Endodermal cell (in vitro differentiated cells): Measurements from ENCODE around the gene GPHA2. TPM values are rescaled to one million over a fixed set of nuclear protein-coding genes. Genes with fewer than 3 reads are reported as not detected.

Experiments used
- DNase-seq: peaks from one replicate; pipeline ENCODE4 v3.0.0-alpha.2; 2017
- H3K27ac ChIP-seq: 2 replicates; pipeline ENCODE4 v1.5.1; 2013; ENCODE audit warnings: mild to moderate bottlenecking, low read depth, low read length, moderate library complexity
- H3K27me3 ChIP-seq: 2 replicates; pipeline ENCODE4 v1.6.1; 2013; ENCODE audit warnings: mild to moderate bottlenecking, low read length, moderate library complexity; ENCODE audit not compliant: insufficient read depth, control insufficient read depth, poor library complexity, severe bottlenecking
- H3K36me3 ChIP-seq: 2 replicates; pipeline ENCODE4 v1.7.0; 2013; ENCODE audit warnings: mild to moderate bottlenecking, low read length, moderate library complexity; ENCODE audit not compliant: control insufficient read depth, insufficient read depth
- H3K4me1 ChIP-seq: one replicate; pipeline ENCODE4 v1.7.0; 2013; ENCODE audit warnings: low read length; ENCODE audit not compliant: control insufficient read depth, insufficient read depth
- H3K4me3 ChIP-seq: 2 replicates; pipeline ENCODE4 v1.5.1; 2013; ENCODE audit warnings: mild to moderate bottlenecking, low read length, moderate library complexity
- H3K9ac ChIP-seq: 2 replicates; pipeline ENCODE4 v1.6.1; 2013; ENCODE audit warnings: mild to moderate bottlenecking, low read length, moderate library complexity; ENCODE audit not compliant: poor library complexity, severe bottlenecking; ENCODE audit errors: extremely low read depth
- H3K9me3 ChIP-seq: 2 replicates; pipeline ENCODE4 v1.6.1; 2013; ENCODE audit warnings: mild to moderate bottlenecking, low read length, moderate library complexity; ENCODE audit not compliant: control insufficient read depth
- H3K27ac Mint-ChIP-seq: 2 replicates; pipeline ENCODE4 v1.8.0; 2020; ENCODE audit warnings: mixed read lengths
- H3K27me3 Mint-ChIP-seq: 2 replicates; pipeline ENCODE4 v1.8.0; 2021; ENCODE audit warnings: mild to moderate bottlenecking, mixed read lengths; ENCODE audit not compliant: insufficient read depth
- H3K36me3 Mint-ChIP-seq: 2 replicates; pipeline ENCODE4 v1.8.0; 2020; ENCODE audit warnings: low read depth, mixed read lengths
- H3K4me1 Mint-ChIP-seq: 2 replicates; pipeline ENCODE4 v1.8.0; 2020; ENCODE audit warnings: mixed read lengths
- H3K4me3 Mint-ChIP-seq: 2 replicates; pipeline ENCODE4 v1.8.0; 2020; ENCODE audit warnings: mild to moderate bottlenecking, moderate library complexity, mixed read lengths
- H3K9me3 Mint-ChIP-seq: 2 replicates; pipeline ENCODE4 v1.8.0; 2020; ENCODE audit warnings: mild to moderate bottlenecking, mixed read lengths
- CTCF ChIP-seq: fragments of 200-600 bp; sonication (generic); conservative IDR thresholded peaks from 2 replicates; pipeline ENCODE4 v1.5.0; 2021; ENCODE audit warnings: antibody characterized with exemption, mild to moderate bottlenecking
- WGBS, 2 experiments: methylation state at CpG; one replicate each; pipeline versions ENCODE4 v1.1.5 to v1.1.7; 2013; ENCODE audit warnings: missing lambda C conversion rate in 2 of 2, mixed read lengths in 1 of 2; ENCODE audit not compliant: insufficient coverage in 1 of 2, insufficient read length in 1 of 2; 5-methylcytosine and 5-hydroxymethylcytosine counted together
- total RNA-seq, 2 donors: library from RNA; stranded (reverse); fragmentation: NEBNext Ultra II Directional in 1 of 2; extraction: Animal tissue kit (Norgen Biotek cat#: 25700) in 1 of 2; gene quantifications; 2 replicates in 1 of 2; 3 replicates in 1 of 2; pipeline ENCODE4 v1.2.1, GENCODE V29; 2021

Gene GPHA2
- total RNA-seq, 2 donors from 2014 or later: 0.77 TPM; not detected in 1

- Mint-ChIP-seq H3K4me3 (no peak overlapping the region), H3K36me3 (no peaks in the 10 kb centered on the region), H3K9me3 (no peaks in the 10 kb centered on the region), H3K27me3 (peaks cover 44% of the 10 kb centered on the region), H3K4me1 (peaks cover 22% of the 10 kb centered on the region), H3K27ac (no peak overlapping the region)
- Histone ChIP-seq H3K36me3 (no peaks in the 10 kb centered on the region), H3K9ac (no peak overlapping the region), H3K4me3 (no peak overlapping the region), H3K27ac (no peak overlapping the region), H3K9me3 (no peaks in the 10 kb centered on the region), H3K4me1 (peaks cover 9% of the 10 kb centered on the region), H3K27me3 (peaks cover 53% of the 10 kb centered on the region)
- TF ChIP-seq CTCF: no peak
- whole genome bisulfite sequencing, 2 experiments: 94 to 97% methylated on average over 4 to 7 of the region's 8 CpGs
- no peak for DNase-seq
Measured at GRCh38 chr11:64919627-64920026, 16.1 kb downstream of the GPHA2 start.

- H3K4me1 ChIP-seq: peaks cover 9% of the 10 kb centered on the region
- no peak overlapping the region for H3K27ac ChIP-seq
- WGBS, 2 experiments: 50 to 53% methylated on average over 4 of the region's 4 CpGs
- H3K9me3 Mint-ChIP-seq: no peaks in the 10 kb centered on the region
- no peak for TF ChIP-seq CTCF
- H3K9me3 ChIP-seq: no peaks in the 10 kb centered on the region
- H3K27ac Mint-ChIP-seq: peak overlapping the region; percentile 90
- H3K36me3 ChIP-seq: peaks cover under 1% of the 10 kb centered on the region
- H3K9ac ChIP-seq: no peak overlapping the region
- H3K36me3 Mint-ChIP-seq: peaks cover 4% of the 10 kb centered on the region
- H3K27me3 Mint-ChIP-seq: peaks cover 42% of the 10 kb centered on the region
- DNase-seq: no peak
- H3K4me1 Mint-ChIP-seq: peaks cover 18% of the 10 kb centered on the region
- H3K27me3 ChIP-seq: peaks cover 46% of the 10 kb centered on the region
- H3K4me3 Mint-ChIP-seq: peak overlapping the region; percentile 79
- peak overlapping the region; percentile 73 for H3K4me3 ChIP-seq
Measured at GRCh38 chr11:64918017-64918416, 17.7 kb downstream of the GPHA2 start.

- H3K27me3 Mint-ChIP-seq: peaks cover 40% of the 10 kb centered on the region
- H3K9me3 Mint-ChIP-seq: no peaks in the 10 kb centered on the region
- Histone ChIP-seq H3K9ac (no peak overlapping the region), H3K27ac (peak overlapping the region; percentile 10), H3K9me3 (no peaks in the 10 kb centered on the region), H3K27me3 (peaks cover 43% of the 10 kb centered on the region), H3K4me3 (peak overlapping the region; percentile 73), H3K4me1 (peaks cover 9% of the 10 kb centered on the region), H3K36me3 (peaks cover 4% of the 10 kb centered on the region)
- peaks cover 4% of the 10 kb centered on the region for H3K36me3 Mint-ChIP-seq
- DNase-seq: no peak
- peak overlapping the region; percentile 79 for H3K4me3 Mint-ChIP-seq
- peak overlapping the region; percentile 90 for H3K27ac Mint-ChIP-seq
- WGBS, 2 experiments: 4 to 7% methylated on average over 6 of the region's 6 CpGs
- no peak for TF ChIP-seq CTCF
- H3K4me1 Mint-ChIP-seq: peaks cover 18% of the 10 kb centered on the region
Measured at GRCh38 chr11:64917663-64917995, 18.1 kb downstream of the GPHA2 start.
